ENCODE results near the gene NCAPD3. TPM values are rescaled to one million over a fixed set of nuclear protein-coding genes. Genes with fewer than 3 reads are reported as not detected.

Gene NCAPD3
- total and polyA plus RNA-seq, 2 of the 13 experiments (the other 11 are each of a cell fraction or from before 2014, with no cell fraction given) = 20.7 to 25.6 TPM

DNA sequence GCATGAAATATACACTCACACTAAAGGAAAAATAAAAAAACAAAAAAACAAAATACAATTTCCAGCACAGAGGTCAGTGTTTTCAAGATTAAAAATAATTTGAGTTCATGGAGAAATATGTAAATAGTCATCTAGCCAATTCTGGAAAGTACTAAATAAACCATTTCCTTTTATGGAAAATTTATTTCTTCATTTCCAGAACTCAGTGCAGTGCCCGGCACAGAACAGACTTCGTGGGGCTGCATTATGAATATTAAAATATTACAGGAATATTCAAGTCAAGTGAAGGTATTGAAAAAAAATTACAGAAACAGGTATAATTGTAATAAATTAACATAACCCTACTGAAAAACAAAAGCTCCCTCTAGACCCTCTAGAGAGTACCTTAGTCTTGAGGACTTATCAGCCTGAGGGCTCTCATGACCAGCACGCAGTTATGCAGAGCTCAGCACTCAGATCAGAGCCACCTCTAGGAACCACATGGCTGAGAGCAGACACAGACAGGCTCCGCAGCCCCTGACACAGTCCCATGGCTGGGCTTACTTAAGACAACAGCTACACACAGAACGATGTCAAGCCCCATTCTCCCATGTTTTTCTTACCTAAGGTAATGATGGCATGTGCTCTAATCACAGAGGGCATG, 45.6 kb downstream of the NCAPD3 start:
- DNase-seq (ENCODE audit: low spot score) (no peak), FAIRE-seq (no peak), ATAC-seq (no peak)
- CTCF ChIA-PET (ENCODE audit: low intra/inter-chr PET ratio, low total read pairs) = no interaction called here
- H4K20me1 ChIP-seq (ENCODE audit: insufficient read depth, low read length) = no peaks in the 10 kb centered on the region
- peaks cover 13 to 68% of the 10 kb centered on the region in 2 experiments; a peak in 4 of 5 replicates for H3K36me3 ChIP-seq (replicated peaks in 1 of 2; ENCODE audit: control insufficient read depth in 1 of 2, insufficient read depth in 2 of 2, low read length in 2 of 2)
- intact Hi-C loops (cut with micrococcal nuclease; ENCODE audit: unreplicated experiment) = no loop called here
- no peaks in the 10 kb centered on the region for H3K4me1 ChIP-seq (ENCODE audit: insufficient read depth, low read length)
- POLR2A ChIA-PET = no interaction called here
- BruUV-seq (replicated peaks) = no TSS peak
- H3K4me3 ChIP-seq (replicated peaks in 1 of 3; ENCODE audit: insufficient read depth in 1 of 3, low read depth in 2 of 3, low read length in 3 of 3) = no peak overlapping the region
- no peaks in the 10 kb centered on the region for H3K79me2 ChIP-seq (ENCODE audit: insufficient read depth, low read length)
- in situ Hi-C loops (cut with HindIII; ENCODE audit: extremely low pct_ligation_motif_present, low pct_unique_long_range_greater_than_20kb) = no loop called here
- H3K9me3 ChIP-seq (ENCODE audit: low read length) = no peaks in the 10 kb centered on the region
- H3K4me2 ChIP-seq (ENCODE audit: low read depth, low read length) = no peak overlapping the region
- no peak overlapping the region for H2AFZ ChIP-seq (ENCODE audit: low read length)
- H3K9ac ChIP-seq (ENCODE audit: insufficient read depth, low read depth, low read length) = no peak overlapping the region
- WGBS (ENCODE audit: low lambda C conversion rate) = 99% methylated on average over 5 of the region's 5 CpGs
- H3K27ac ChIP-seq (ENCODE audit: extremely low read length, insufficient read depth, low read length) = no peak overlapping the region
- no peak for TF ChIP-seq RORA (CRISPR knock-in tag; IDR thresholded peaks at IDR 0.05)
- no peak for TF ChIP-seq MBNL3 (CRISPR knock-in tag; conservative IDR thresholded peaks at IDR 0.05)
- TF ChIP-seq TBX3 (IDR thresholded peaks at IDR 0.05; ENCODE audit: borderline replicate concordance) = no peak
- no peak for TF ChIP-seq NR2C2 (CRISPR knock-in tag; IDR thresholded peaks at IDR 0.05; ENCODE audit: borderline replicate concordance)
- no peak for TF ChIP-seq ZNF644 (CRISPR knock-in tag; IDR thresholded peaks at IDR 0.05; ENCODE audit: low read depth)
- TF ChIP-seq, protein P1, sequence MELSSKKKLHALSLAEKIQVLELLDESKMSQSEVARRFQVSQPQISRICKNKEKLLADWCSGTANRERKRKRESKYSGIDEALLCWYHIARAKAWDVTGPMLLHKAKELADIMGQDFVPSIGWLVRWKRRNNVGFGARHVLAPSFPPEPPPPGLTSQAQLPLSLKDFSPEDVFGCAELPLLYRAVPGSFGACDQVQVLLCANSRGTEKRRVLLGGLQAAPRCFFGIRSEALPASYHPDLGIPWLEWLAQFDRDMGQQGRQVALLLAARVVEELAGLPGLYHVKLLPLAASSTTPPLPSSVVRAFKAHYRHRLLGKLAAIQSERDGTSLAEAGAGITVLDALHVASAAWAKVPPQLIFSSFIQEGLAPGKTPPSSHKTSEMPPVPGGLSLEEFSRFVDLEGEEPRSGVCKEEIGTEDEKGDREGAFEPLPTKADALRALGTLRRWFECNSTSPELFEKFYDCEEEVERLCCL (CRISPR knock-in tag; IDR thresholded peaks at IDR 0.05; ENCODE audit: borderline replicate concordance) = no peak
- TF ChIP-seq, protein P2, sequence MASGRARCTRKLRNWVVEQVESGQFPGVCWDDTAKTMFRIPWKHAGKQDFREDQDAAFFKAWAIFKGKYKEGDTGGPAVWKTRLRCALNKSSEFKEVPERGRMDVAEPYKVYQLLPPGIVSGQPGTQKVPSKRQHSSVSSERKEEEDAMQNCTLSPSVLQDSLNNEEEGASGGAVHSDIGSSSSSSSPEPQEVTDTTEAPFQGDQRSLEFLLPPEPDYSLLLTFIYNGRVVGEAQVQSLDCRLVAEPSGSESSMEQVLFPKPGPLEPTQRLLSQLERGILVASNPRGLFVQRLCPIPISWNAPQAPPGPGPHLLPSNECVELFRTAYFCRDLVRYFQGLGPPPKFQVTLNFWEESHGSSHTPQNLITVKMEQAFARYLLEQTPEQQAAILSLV (CRISPR knock-in tag; IDR thresholded peaks at IDR 0.05; ENCODE audit: borderline replicate concordance) = no peak
- TF ChIP-seq MEIS2 (CRISPR knock-in tag; IDR thresholded peaks at IDR 0.05) = no peak
- no peak for TF ChIP-seq MAFK (conservative IDR thresholded peaks at IDR 0.05 in 1 of 2, IDR thresholded peaks at IDR 0.05 in 1 of 2; ENCODE audit: low read length in 2 of 2)
- no peak for TF ChIP-seq JUNB (CRISPR knock-in tag; IDR thresholded peaks at IDR 0.05; ENCODE audit: borderline replicate concordance)
- TF ChIP-seq TSC22D2 (CRISPR knock-in tag; IDR thresholded peaks at IDR 0.05; ENCODE audit: borderline replicate concordance) = no peak
- TF ChIP-seq ZBTB10 (CRISPR knock-in tag; IDR thresholded peaks at IDR 0.05; ENCODE audit: borderline replicate concordance) = no peak
- TF ChIP-seq SSRP1 (CRISPR knock-in tag; IDR thresholded peaks at IDR 0.05) = no peak
- TF ChIP-seq NONO (IDR thresholded peaks at IDR 0.05) = no peak
- TF ChIP-seq NONO (CRISPR knock-in tag; conservative IDR thresholded peaks at IDR 0.05) = no peak
- TF ChIP-seq KDM1A (CRISPR knock-in tag; IDR thresholded peaks at IDR 0.05) = no peak
- no peak for TF ChIP-seq TGIF2 (CRISPR knock-in tag; IDR thresholded peaks at IDR 0.05)
- TF ChIP-seq SIX4 (CRISPR knock-in tag; IDR thresholded peaks at IDR 0.05) = no peak
- no peak for TF ChIP-seq ZNF773 (CRISPR knock-in tag; IDR thresholded peaks at IDR 0.05; ENCODE audit: borderline replicate concordance)
- no peak for TF ChIP-seq HNF4A (CRISPR knock-in tag; IDR thresholded peaks at IDR 0.05)
- no peaks in the 10 kb centered on the region for H3K27me3 ChIP-seq (ENCODE audit: control insufficient read depth in 1 of 2, insufficient read depth in 2 of 2, low read length in 2 of 2)
